C4-2B (cell line): ENCODE data around the gene SUMO2.
A peak's percentile ranks its signal among the peaks of the same experiment; 100 is the strongest.
"Not testable (repeated sequence)": the region's sequence is repeated elsewhere in the genome, so short reads cannot be mapped to it uniquely, and the experiment has no call there.

Experiments used
- H3K27ac ChIP-seq: fragments of 450-650 bp; 2 replicates; pipeline ENCODE4 v1.5.1; 2017
- ZFX ChIP-seq: fragments of 450-650 bp; IDR thresholded peaks from 2 replicates; pipeline ENCODE4 v1.6.1; 2017
- TF ChIP-seq, protein P1 (sequence below): fragments of 450-650 bp; conservative IDR thresholded peaks from 2 replicates; pipeline ENCODE4 v1.5.1; 2017; ENCODE audit warnings: mild to moderate bottlenecking

The SUMO2 gene

DNA sequence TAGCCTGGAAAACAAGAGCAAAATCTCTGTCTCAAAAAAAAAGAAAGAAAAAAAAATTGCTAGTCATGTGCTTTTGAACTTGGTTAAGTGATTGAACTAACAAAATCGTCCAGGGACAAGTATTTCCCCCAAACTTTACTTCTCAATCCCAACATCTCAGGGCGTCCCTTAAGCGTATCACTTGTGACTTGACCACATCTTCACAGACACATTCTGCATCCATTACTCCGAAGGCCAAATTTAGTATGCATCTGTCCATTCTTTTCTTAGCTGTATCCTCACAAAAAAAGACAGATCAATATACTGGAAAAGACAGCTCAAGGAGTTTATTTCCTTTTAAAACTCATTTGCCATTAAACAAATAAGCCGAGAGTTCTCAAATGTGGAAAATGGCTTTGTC, 22.5 kb downstream of the SUMO2 start:
- TF ChIP-seq, protein P1, sequence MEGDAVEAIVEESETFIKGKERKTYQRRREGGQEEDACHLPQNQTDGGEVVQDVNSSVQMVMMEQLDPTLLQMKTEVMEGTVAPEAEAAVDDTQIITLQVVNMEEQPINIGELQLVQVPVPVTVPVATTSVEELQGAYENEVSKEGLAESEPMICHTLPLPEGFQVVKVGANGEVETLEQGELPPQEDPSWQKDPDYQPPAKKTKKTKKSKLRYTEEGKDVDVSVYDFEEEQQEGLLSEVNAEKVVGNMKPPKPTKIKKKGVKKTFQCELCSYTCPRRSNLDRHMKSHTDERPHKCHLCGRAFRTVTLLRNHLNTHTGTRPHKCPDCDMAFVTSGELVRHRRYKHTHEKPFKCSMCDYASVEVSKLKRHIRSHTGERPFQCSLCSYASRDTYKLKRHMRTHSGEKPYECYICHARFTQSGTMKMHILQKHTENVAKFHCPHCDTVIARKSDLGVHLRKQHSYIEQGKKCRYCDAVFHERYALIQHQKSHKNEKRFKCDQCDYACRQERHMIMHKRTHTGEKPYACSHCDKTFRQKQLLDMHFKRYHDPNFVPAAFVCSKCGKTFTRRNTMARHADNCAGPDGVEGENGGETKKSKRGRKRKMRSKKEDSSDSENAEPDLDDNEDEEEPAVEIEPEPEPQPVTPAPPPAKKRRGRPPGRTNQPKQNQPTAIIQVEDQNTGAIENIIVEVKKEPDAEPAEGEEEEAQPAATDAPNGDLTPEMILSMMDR: no peak
- no peak for TF ChIP-seq ZFX
- H3K27ac ChIP-seq: no peak overlapping the region

DNA sequence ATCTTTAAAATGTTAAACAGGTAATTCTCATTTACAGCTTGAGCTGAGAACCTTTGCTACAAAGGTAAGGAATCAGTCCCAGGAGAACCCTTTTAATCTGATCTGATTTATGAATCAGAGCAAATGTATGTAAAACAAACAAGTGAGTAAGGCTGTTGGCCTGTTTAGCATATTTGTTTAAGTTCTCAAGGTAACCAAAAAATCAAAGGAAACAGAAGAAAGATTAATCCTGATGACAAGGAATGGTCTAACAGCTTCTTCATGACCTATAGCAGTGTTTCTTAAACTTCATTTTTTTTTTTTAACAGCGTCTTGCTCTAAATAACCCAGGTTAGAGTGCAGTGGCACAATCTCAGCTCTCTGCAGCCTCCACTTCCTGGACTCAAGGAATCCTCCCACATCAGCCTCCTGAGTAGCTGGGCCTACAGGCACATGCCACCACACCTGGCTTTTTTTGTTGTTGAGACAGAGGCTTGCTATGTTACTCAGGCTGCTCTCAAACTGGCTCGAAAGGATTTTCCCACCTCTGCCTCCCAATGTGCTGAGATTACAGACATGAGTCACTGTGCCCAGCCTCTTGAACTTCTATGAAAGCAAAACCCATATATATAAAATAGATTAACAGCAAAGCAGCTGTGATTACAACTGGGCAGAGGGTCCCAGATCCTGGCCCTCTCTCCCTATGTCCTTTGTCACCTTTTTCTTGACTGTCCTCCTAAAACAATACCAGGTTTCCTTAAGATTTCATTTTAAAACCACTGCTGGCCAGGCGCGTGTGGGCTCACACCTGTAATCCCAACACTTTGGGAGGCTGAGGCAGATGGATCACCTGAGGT, 23.3 kb downstream of the SUMO2 start:
- no peak for TF ChIP-seq ZFX
- TF ChIP-seq, protein P1: no peak
- no peak overlapping the region for H3K27ac ChIP-seq

DNA sequence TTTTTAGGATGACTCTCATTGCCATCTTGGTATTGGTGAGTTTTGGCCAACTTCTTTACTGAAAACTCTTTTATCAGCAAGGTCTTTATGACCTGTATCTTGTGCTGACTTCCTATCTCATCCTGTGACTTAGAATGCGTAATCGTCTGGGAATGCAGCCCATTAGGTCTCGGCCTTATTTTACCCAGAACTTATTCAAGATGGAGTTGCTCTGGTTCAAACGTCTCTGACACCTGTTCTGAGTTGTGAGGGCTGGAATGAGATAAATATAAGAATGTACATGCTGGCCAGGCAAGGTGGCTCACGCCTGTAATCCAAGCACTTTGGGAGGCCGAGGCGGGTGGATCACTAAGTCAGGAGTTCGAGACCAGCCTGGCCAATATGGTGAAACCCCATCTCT, 24.3 kb downstream of the SUMO2 start:
- not testable (repeated sequence) for H3K27ac ChIP-seq

DNA sequence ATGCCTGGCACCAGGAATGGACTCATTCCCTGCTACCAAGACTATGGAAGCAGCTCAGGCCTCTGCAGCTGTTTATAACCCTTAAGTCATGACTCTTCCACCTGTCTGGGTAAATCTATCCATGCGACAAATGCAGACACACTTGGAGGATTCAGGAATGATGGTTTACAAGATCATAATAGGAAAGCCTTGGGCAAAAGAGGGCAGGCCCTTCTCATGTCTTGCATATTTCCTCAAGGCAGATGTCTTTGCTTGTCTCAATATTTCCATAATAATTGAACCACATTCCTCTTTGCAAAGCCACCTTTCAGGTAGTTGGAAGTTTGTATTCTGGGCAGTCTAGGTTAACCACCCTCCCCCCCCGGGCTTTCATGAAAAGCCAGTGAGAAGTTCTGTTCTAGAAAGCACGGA, 27.6 kb downstream of the SUMO2 start:
- TF ChIP-seq, protein P1: no peak
- no peak for TF ChIP-seq ZFX
- peak overlapping the region; percentile 88; the same call in 1 of the 2 replicates for H3K27ac ChIP-seq

DNA sequence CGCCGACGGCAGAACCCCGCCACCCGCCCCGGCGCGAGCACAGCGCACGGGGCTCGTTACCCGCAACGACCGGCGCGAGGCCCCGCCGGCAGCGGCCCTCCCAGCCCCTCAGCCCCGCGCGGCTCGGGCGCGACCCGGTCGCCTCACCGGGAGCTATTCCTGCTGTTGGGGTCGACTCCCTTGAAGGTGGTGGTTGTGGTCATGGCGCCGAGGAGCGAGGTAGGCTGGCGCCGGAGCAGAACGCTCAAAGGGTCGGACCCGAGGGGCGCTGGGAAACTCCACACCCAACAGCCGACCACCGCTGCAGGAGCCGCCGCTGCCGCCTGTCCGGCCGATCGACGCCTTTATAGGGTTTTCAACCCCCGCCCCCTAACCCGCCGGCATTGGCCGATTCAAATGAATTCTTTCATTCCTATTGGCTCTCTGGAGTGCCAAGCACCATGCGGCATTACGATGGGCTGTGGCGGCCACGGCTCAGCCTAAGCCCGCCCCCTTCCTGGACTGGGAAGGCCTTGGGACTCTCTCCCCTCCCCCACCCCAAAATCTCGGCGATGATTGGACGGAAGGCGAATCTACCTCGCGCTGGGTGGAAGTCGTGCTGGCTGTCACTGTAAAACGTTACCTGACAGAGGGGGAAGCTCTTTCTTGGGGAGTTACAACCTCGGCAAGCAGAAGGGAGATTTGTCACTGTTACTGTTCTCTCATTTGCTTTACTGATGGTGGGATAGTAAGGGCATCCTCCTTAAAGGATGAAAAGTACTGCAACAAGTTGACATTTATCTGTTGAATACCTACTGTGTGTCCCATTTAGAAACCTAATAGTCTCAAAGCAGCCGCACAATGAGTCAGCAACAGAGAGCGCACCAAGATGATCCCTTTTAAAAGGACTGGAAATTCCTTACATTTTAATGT, 28.3 kb downstream of the SUMO2 start, which contains the start of gene JPT1:
Gene JPT1, minus strand, starts transcription at position 318 of the 912 bp plus-strand sequence. Its CDS starts 115 bp downstream, at position 203.
- peak; percentile 56; the same call in 1 of the 2 replicates for TF ChIP-seq ZFX
- TF ChIP-seq, protein P1: no peak
- peak within 1 kb of the TSS; percentile 88 for H3K27ac ChIP-seq

DNA sequence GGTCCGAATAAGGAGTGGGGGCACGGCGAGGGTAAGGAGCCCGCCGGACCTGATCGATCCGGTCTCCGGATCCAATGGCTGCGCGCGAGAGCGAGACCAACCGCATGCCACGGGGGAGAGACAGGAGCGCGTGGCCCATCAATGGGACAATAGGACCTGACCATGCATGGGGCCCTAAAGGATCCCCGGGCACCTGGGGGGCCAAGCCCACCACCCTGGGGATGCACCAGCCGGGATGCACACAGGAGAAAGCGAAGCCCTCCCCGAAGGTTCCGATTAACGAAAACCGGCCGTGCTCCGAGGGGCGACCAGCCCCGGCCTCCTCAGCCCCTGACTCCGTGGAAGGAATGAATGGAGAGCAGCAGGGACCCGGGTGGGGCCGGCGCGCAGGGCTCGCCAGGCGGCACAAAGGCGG, 29.0 kb downstream of the SUMO2 start:
- peak overlapping the region; percentile 88 for H3K27ac ChIP-seq
- no peak for TF ChIP-seq ZFX
- TF ChIP-seq, protein P1: no peak

DNA sequence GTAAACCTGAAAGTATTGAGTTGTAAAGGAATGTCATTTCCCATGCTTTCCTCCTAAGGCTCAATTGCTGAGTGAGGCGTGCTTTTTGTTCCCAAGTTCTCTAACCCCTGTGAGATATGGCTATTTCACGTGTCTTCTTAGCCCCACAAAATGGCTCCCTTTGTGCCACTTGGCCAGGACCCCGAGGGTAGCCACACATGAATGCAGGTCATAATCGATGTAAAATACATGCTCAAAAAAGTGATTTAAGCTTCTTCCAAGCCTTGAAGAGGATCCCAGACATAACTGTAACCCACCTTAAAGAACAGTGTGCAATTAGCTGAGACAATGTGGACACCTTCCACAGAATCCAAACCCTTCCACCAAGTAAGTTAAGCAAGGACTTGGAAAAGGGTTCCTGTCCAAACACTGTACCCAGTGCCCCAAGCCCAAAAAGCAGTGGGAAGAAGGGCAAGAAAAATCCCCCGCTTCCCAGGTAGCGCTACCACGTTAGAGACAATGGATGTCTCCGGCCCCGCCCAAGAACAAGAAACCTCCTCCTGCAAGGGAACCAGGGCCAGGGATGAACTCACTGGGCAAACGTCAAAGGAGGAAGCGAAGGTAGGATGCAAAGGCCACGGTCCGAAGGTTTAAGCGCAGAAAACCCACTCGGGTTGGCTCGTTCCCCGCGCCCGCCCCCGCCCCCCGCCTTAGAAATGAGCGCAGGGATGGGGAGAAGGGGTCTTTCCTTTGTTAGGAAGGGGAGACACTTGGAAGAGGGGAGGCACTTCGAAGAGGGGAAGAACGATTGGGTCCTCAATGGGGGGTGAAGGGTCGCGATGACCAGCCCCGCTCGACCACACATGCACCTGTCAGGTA, 29.6 kb downstream of the SUMO2 start:
- peak overlapping the region; percentile 88 for H3K27ac ChIP-seq
- TF ChIP-seq ZFX: no peak
- TF ChIP-seq, protein P1: no peak
